ENCODE data around the gene CFAP46. TPM values are rescaled to one million over a fixed set of nuclear protein-coding genes. Genes with fewer than 3 reads are reported as not detected.

Gene CFAP46
- total RNA-seq, 1 donor from 2014 or later: 15.4 TPM

DNA sequence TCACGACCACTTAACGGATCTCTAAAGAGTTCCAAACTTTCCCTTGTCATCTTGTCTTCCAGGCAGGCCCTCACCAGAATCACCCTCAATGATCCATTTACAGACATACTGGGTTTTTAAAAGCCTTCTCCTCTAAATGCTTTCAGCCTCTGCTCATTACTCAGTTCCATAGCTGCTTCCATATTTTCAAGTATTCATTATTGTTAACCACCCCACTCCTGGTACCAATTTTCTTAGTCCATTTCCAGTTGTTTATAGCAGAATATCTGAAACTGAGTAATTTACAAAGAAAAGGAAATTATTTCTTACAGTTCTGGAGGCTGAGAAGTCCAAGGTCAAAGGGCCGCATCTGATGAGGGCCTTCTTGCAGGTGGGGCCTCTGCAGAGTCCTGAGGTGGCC, 100.0 kb downstream of the CFAP46 start:
- peaks cover 3% of the 10 kb centered on the region for H3K36me3 Mint-ChIP-seq (ENCODE audit: insufficient read depth)
- H3K9me3 Mint-ChIP-seq (ENCODE audit: low read depth): peaks cover 8% of the 10 kb centered on the region
- peaks cover 4% of the 10 kb centered on the region for H3K4me1 Mint-ChIP-seq (ENCODE audit: low read depth)
- H3K4me3 Mint-ChIP-seq (ENCODE audit: low read depth): no peak overlapping the region
- peaks cover 23% of the 10 kb centered on the region for H3K27me3 Mint-ChIP-seq
- no peak overlapping the region for H3K27ac Mint-ChIP-seq
- TF ChIP-seq, protein P1, sequence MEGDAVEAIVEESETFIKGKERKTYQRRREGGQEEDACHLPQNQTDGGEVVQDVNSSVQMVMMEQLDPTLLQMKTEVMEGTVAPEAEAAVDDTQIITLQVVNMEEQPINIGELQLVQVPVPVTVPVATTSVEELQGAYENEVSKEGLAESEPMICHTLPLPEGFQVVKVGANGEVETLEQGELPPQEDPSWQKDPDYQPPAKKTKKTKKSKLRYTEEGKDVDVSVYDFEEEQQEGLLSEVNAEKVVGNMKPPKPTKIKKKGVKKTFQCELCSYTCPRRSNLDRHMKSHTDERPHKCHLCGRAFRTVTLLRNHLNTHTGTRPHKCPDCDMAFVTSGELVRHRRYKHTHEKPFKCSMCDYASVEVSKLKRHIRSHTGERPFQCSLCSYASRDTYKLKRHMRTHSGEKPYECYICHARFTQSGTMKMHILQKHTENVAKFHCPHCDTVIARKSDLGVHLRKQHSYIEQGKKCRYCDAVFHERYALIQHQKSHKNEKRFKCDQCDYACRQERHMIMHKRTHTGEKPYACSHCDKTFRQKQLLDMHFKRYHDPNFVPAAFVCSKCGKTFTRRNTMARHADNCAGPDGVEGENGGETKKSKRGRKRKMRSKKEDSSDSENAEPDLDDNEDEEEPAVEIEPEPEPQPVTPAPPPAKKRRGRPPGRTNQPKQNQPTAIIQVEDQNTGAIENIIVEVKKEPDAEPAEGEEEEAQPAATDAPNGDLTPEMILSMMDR (IDR thresholded peaks at IDR 0.05; ENCODE audit: unreplicated experiment): no peak
- DNase-seq (ENCODE audit: low spot score, unreplicated experiment): no peak

DNA sequence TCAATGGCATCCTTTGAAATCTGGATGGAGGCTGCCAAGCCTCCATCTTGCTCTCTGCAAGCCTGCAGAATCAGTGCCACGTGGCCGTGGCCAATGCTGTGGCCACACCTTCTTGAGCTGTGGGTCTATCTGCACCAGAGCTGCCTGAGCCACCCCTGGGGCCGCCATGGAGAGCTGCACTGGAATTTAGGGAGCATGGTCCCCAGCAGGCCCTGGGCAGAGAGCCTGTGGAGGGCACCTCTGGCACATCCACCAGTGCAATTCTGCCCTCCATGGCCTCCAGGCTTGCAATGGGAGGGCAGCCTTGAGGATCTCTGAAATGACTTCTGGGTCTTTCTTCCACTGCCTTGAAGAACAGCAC, 100.8 kb downstream of the CFAP46 start:
- Mint-ChIP-seq H3K27ac (no peak overlapping the region), H3K36me3 (ENCODE audit: insufficient read depth) (peaks cover 3% of the 10 kb centered on the region), H3K4me1 (ENCODE audit: low read depth) (peaks cover 10% of the 10 kb centered on the region), H3K27me3 (peaks cover 23% of the 10 kb centered on the region), H3K9me3 (ENCODE audit: low read depth) (peaks cover 8% of the 10 kb centered on the region), H3K4me3 (ENCODE audit: low read depth) (no peak overlapping the region)
- no peak for DNase-seq (ENCODE audit: low spot score, unreplicated experiment)
- TF ChIP-seq, protein P1 (IDR thresholded peaks at IDR 0.05; ENCODE audit: unreplicated experiment): no peak

DNA sequence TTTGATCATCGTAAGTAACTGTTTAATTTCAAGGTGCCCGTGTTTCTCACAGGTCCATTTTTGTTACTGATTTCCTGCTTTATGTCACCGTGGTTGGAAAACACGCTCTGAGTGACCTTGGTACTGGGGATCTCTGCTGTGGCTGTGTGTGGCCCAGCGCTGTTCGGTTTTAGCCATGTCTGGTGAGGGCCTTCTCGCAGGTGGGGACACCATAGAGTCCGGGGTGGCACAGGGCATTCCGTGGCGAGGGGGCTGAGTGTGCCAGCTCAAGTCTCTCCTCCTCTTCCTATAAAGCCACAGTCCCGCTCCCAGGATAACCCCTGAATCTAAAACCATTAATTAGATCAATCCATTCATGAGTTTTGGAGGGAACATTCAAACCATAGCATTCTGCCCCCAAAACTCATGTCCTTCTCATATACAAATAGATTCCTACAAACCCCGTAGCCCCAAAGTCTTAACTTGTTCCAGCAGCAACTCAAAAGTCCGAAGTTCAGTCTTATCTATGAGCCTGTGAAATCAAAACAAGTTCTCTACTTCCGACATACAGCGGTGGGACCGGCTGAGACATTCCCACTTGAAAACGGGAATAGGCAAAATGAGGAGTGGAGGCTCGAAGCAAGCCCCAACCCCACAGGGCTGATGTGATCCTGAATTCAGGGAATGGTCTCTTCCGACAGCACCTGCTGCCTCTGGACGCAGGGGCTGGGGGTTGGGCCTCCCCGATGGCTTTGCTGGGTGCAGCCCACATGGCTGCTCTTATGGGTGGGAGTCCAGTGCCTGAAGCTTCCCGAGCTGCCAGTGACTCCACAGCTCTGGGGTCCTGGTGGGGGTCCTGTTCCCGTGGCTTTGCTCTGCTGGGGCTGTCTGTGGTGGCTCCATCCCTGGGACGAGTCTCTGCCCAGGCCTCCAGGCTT, 101.4 kb downstream of the CFAP46 start:
- H3K4me1 Mint-ChIP-seq (ENCODE audit: low read depth): peaks cover 10% of the 10 kb centered on the region
- peaks cover 3% of the 10 kb centered on the region for H3K36me3 Mint-ChIP-seq (ENCODE audit: insufficient read depth)
- peaks cover 23% of the 10 kb centered on the region for H3K27me3 Mint-ChIP-seq
- TF ChIP-seq, protein P1 (IDR thresholded peaks at IDR 0.05; ENCODE audit: unreplicated experiment): no peak
- DNase-seq (ENCODE audit: low spot score, unreplicated experiment): no peak
- H3K9me3 Mint-ChIP-seq (ENCODE audit: low read depth): peaks cover 8% of the 10 kb centered on the region
- no peak overlapping the region for H3K27ac Mint-ChIP-seq
- no peak overlapping the region for H3K4me3 Mint-ChIP-seq (ENCODE audit: low read depth)

DNA sequence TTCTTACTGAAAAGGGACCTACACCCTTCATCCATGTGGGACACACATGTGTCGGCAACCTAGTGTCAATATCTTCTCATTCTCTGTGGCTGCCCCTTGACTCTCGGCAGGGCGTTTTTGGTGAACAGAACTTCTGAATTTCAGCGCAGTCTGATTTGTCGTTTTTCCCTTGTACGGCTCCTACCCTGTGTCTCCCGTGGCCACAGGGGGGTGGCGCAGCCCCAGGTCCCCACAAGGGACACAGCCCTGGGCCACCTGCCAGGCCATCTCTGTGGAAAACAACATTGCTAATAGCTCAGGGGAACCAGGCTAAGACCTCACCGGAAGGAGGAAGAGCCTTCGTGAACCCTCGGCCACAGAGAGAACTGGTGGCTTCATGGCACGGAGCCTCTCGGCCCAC, 103.3 kb downstream of the CFAP46 start:
- Mint-ChIP-seq H3K27me3 (peaks cover 23% of the 10 kb centered on the region), H3K27ac (no peak overlapping the region), H3K4me3 (ENCODE audit: low read depth) (no peak overlapping the region), H3K4me1 (ENCODE audit: low read depth) (peaks cover 10% of the 10 kb centered on the region), H3K36me3 (ENCODE audit: insufficient read depth) (peaks cover 3% of the 10 kb centered on the region), H3K9me3 (ENCODE audit: low read depth) (peaks cover 8% of the 10 kb centered on the region)
- no peak for DNase-seq (ENCODE audit: low spot score, unreplicated experiment)
- TF ChIP-seq, protein P1 (IDR thresholded peaks at IDR 0.05; ENCODE audit: unreplicated experiment): no peak

DNA sequence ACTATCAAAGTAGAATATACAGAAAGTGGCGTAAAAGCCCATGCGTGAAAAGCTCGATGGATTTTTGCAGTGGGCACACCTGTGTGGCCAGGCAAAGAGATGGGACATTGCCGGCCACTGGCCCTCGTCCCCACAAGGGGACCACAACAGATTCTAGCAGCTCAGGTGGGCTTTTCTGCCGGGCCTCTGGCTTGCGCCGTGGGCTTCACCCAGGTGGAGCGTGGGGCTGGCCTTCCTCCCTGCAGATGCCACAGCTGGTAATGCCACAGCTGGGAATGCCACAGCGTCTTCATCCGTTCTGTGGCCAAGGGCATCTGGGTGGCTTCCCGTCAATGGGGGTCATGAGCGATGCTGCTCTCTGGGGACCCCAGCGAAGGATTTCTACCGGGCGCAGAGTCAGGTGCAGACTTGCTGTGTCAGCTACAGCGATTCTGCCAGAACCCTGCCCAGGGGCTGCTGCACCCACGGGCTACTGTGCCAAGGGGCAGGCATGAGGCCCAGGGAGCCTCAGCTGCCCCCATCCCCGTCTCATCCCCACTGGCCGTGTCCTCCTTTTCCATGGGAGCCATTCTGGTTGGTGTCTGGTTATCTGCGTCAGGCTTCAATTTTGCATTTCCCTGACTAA, 103.9 kb downstream of the CFAP46 start:
- H3K27ac Mint-ChIP-seq: no peak overlapping the region
- H3K4me3 Mint-ChIP-seq (ENCODE audit: low read depth): no peak overlapping the region
- DNase-seq (ENCODE audit: low spot score, unreplicated experiment): no peak
- peaks cover 3% of the 10 kb centered on the region for H3K36me3 Mint-ChIP-seq (ENCODE audit: insufficient read depth)
- H3K27me3 Mint-ChIP-seq: peaks cover 23% of the 10 kb centered on the region
- H3K4me1 Mint-ChIP-seq (ENCODE audit: low read depth): peaks cover 10% of the 10 kb centered on the region
- TF ChIP-seq, protein P1 (IDR thresholded peaks at IDR 0.05; ENCODE audit: unreplicated experiment): no peak
- peaks cover 8% of the 10 kb centered on the region for H3K9me3 Mint-ChIP-seq (ENCODE audit: low read depth)
